ENCODE measurements around the gene RPL18A. TPM values are rescaled to one million over a fixed set of nuclear protein-coding genes. Genes with fewer than 3 reads are reported as not detected.

The RPL18A gene
- 799 TPM for total RNA-seq

DNA sequence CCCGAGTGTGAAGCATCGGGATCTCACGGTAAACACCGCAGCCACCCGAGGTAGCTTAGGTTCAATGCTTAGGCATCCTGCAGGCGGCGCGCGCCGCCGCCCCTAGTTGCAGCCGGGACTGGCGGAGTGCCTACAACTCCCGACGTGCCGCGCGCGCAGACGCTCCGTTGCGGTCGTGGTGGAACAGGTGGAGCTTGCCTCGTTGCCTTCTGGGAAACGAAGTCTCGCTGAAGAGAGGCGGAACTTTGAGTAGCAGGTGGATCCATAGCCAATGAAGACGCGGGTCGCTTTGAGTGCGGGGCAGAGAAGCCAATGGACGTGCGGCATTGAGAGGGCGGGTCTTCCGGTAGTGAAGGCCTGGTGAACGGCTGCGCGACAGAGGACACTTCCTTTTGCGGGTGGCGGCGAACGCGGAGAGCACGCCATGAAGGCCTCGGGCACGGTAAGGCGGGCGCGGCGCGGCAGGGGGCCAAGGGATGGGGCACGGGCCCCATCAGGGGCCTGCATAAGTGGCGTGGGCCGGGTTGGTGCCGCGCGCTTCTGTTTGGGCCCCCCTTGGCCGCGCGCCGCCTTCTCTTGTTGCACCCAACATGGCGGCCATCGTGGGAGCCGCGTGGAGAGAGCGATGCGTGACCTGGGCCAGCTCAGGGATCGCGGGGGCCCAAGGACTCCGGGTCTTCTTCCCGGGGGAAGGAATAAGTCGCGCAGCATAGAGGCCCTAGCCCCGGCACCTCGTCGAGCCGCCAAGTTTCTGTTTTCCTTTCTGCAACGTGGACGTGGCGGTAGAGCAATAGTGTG is at the start of gene RPL18A:
Gene RPL18A (plus strand): TSS at position 378 of the 798 bp plus-strand sequence. CDS start 47 bp downstream, at position 425.
- DNase-seq = peak; percentile 100

- DNase-seq = no peak
These were observed 48.6 kb upstream of the RPL18A start for GRCh38 chr19:17811103-17811502.

GRCh38 chr19:17811681-17812080 is 48.0 kb upstream of the RPL18A start:
- DNase-seq = no peak

GRCh38 chr19:17812099-17812498 is 47.6 kb upstream of the RPL18A start:
- no peak for DNase-seq

DNA sequence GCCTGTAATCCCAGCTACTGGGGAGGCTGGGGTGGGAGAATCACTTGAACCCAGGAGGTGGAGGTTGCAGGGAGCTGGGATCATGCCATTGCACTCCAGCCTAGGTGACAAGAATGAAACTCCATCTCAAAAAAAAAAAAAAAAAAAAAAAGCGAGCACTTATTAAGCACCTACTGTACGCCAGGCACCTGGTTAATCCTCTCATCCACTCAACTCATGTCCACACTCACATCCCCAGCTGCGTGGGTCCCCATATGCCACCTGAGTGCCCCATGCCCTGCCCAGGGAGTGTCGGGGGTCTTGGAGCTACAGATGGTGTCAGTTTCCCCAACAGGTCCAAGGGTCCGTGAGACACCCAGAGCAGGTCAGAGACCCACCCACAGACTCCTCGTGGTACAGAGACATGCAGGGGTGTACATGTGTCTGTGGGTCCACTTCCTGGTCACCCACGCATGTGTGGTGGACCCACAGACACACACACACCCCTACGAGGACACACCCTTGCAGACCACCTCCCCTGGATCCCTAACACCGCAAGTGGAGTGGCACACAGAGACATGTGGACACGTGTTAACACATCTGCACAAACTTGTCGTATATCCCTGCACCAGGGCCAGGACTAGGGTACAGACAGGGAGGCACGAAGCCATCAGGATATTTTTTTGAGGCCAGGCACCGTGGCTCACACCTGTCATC is 41.9 kb upstream of the RPL18A start:
- DNase-seq = no peak

GRCh38 chr19:17821190-17821589 is 38.5 kb upstream of the RPL18A start, which contains the start of gene INSL3:
Gene INSL3, minus strand, starts transcription at chr19:17821519. Its CDS starts 13 bp downstream, at chr19:17821506.
- DNase-seq = no peak

GRCh38 chr19:17824339-17824738 is 35.4 kb upstream of the RPL18A start:
- DNase-seq = no peak

DNA sequence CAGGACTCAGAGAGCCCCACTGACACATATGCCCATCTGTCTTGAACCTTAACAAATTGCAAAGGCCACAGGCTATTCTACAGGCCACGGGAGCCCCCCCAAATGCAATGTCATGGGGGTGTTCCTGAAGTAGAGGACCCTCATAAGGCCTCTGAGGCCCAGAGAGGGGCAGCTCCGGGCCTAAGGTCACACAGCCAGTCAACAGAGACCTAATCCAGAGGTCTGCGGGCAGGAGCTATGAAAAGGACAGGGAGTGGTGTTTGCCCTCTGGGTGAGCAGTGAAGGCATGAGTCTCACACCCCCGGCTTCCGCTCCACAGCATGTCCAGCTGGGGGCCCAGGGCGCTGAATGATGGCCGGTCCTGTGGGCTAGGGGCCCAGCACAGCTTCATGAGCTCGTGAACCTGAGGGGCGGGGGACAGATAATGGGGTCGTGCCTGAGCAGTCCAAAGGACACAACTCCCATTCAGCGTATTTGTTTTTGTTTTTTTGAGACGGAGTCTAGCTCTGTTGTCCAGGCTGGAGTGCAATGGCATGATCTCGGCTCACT is 33.1 kb upstream of the RPL18A start:
- DNase-seq = no peak

GRCh38 chr19:17829855-17830566 is 29.7 kb upstream of the RPL18A start:
- DNase-seq = peak; percentile 50

GRCh38 chr19:17830567-17831418 is 28.9 kb upstream of the RPL18A start:
- DNase-seq = peak; percentile 81

- DNase-seq = no peak
These were observed 28.3 kb upstream of the RPL18A start for GRCh38 chr19:17831419-17831888.

GRCh38 chr19:17832443-17833208 is 27.1 kb upstream of the RPL18A start:
- DNase-seq = no peak

GRCh38 chr19:17834350-17835181 is 25.1 kb upstream of the RPL18A start:
- DNase-seq = no peak

DNA sequence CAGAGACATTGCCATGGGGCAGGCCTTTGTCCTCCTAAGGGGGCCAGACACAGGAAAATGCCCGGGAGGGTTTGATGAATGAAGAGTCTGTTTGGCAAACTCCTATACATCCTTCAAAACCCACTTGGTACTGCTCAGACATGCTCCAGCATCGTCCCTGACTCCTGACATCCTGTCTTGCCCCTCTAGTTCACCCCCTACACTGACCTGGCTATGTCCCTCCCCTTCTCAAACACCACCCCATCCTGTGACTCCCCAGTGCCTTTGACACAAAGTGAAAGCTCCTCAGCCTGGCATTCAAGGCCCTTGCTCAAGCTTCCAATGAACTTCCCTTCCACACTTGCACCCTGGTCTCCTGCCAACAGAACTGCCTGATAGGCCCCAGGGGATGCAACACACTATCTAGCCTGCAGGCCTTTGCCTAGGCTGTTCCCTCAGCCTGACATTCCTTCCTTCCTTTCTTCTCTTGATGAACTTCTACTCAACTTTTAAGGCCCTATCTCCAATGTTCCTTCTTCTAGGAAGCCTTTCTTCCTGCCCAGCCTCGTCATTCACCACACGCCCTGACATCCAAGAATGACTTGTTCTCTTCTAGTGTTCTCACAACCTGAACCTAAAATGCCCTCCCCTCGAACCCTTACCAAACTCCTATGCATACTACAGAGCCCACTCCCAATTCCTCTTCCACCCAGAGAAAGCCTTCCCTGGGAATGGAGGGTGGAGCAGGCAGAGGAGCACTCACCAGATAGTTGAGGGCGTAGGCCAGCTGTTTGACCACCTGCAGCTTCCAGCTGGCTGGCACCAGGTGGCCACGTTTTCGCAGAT is 24.3 kb upstream of the RPL18A start:
- DNase-seq = no peak

- DNase-seq = no peak
These were observed 23.2 kb upstream of the RPL18A start for GRCh38 chr19:17836530-17836929.

DNA sequence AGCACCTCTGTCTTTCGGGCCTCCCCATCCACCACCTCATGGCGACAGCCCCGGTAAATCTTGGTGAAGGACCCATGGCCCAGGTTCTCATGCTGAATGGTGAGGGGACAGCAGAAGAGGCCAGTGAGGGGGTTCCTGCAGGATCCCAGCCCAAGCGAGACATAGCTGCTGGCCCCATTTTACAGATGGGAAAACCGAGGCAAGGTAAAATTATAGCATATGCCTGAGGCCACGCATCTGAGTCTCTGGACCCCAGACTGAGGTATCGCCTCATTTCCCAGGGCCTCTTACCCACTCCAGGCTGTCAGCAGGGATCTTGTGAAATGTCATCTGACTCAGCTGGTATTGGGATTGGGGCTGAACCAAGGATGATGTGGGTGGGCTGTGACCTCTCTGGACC is 21.7 kb upstream of the RPL18A start:
- DNase-seq = no peak

DNA sequence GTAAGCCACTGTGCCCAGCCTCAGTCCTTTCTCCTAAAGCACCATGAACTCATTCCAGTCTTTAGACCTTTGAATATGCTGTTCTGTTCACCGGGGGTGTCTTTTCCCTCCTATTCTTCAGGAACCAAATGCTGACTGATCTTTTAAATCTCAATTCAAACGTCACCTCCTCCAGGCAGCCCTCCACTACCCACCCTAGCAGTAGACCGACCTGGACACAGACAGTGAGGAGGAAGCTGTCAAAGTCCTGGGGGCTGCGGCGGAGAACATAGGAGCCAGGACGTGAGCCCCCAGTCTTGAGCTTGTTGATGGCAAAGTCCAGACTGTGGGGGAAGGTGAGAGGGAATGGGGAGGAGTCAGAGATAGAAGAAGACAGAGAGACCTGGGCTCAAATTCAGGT is 19.7 kb upstream of the RPL18A start:
- no peak for DNase-seq

DNA sequence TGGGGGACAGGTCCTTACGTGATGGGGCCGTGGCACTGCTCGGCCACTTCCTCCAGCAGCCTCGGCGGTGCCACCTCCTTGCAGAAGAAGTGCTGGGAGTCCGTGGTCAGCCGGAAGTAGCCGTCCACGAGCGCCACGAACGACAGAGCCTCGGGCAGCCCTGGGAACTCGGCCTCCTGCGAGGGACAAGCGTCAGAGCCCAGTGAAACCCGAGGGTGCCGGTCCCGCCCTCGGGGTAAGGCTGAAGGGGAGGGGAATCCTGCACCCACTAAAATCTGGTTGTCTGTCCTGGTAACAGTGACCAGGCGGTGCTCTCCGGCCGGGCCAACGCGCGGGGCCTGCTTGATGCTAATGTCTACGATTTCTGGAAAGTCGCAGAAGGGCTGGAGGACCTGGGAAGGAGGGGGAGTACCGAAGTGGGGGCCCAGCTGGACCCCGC is 18.3 kb upstream of the RPL18A start:
- DNase-seq = no peak
